Liver (tissue), 9 donors: ENCODE results near the gene SPI1. TPM values are rescaled to one million over a fixed set of nuclear protein-coding genes. Genes with fewer than 3 reads are reported as not detected.

Experiments
- DNase-seq: peaks from one replicate; pipeline ENCODE4 v3.0.0-alpha.2; 2017; ENCODE audit warnings: low spot score
- H3K27ac ChIP-seq, 2 donors: one replicate each; pipeline ENCODE4 v1.7.0; 2013; ENCODE audit warnings: inconsistent platforms in 2 of 2, low read length in 2 of 2, control low read depth in 1 of 2, low read depth in 1 of 2, mild to moderate bottlenecking in 1 of 2
- H3K27me3 ChIP-seq, 4 donors: one replicate each; pipeline versions ENCODE4 v1.6.1 to v1.7.0; 2013; ENCODE audit warnings: low read length in 3 of 4, inconsistent platforms in 1 of 4, mild to moderate bottlenecking in 1 of 4, moderate library complexity in 1 of 4; ENCODE audit not compliant: control insufficient read depth in 4 of 4, insufficient read depth in 4 of 4
- H3K36me3 ChIP-seq, 4 donors: one replicate each; pipeline versions ENCODE4 v1.6.1 to v1.7.0; 2013; ENCODE audit warnings: low read length in 3 of 4, mild to moderate bottlenecking in 3 of 4, low read depth in 1 of 4, moderate library complexity in 1 of 4; ENCODE audit not compliant: control insufficient read depth in 4 of 4, insufficient read depth in 3 of 4
- H3K4me1 ChIP-seq, 4 donors: one replicate each; pipeline versions ENCODE4 v1.6.1 to v1.7.0; 2013; ENCODE audit warnings: low read length in 3 of 4, mild to moderate bottlenecking in 3 of 4, moderate library complexity in 1 of 4; ENCODE audit not compliant: control insufficient read depth in 4 of 4, insufficient read depth in 4 of 4
- H3K4me3 ChIP-seq, 3 donors: one replicate each; pipeline versions ENCODE4 v1.6.1 to v1.7.0; 2013; ENCODE audit warnings: low read length in 3 of 3, control low read depth in 1 of 3, low read depth in 1 of 3, mild to moderate bottlenecking in 1 of 3
- H3K9ac ChIP-seq, 2 donors: one replicate each; pipeline ENCODE4 v1.7.0; 2013; ENCODE audit warnings: low read length in 2 of 2, mild to moderate bottlenecking in 2 of 2, moderate library complexity in 2 of 2, control low read depth in 1 of 2, low read depth in 1 of 2
- H3K9me3 ChIP-seq, 4 donors: one replicate each; pipeline versions ENCODE4 v1.6.1 to v1.7.0; 2013; ENCODE audit warnings: low read length in 3 of 4; ENCODE audit not compliant: control insufficient read depth in 4 of 4
- EGR1 ChIP-seq, 2 donors: IDR thresholded peaks; 2 replicates each; pipeline ENCODE4 v1.6.1; 2016 to 2018; ENCODE audit warnings: antibody characterized with exemption in 2 of 2, low read depth in 2 of 2
- FOXA2 ChIP-seq: IDR thresholded peaks from 2 replicates; pipeline ENCODE4 v1.6.1; 2016; ENCODE audit warnings: antibody characterized with exemption
- GABPA ChIP-seq, 2 donors: IDR thresholded peaks in 1 of 2; conservative IDR thresholded peaks in 1 of 2; 2 replicates each; pipeline ENCODE4 v1.6.1; 2016; ENCODE audit warnings: antibody characterized with exemption in 2 of 2, mild to moderate bottlenecking in 1 of 2, moderate library complexity in 1 of 2
- HNF4A ChIP-seq, 2 donors: conservative IDR thresholded peaks; 2 replicates each; pipeline ENCODE4 v1.6.1; 2016; ENCODE audit warnings: antibody characterized with exemption in 2 of 2, mild to moderate bottlenecking in 2 of 2
- JUND ChIP-seq, 2 donors: IDR thresholded peaks; 2 replicates each; pipeline ENCODE4 v1.6.1; 2016; ENCODE audit warnings: antibody characterized with exemption in 2 of 2
- NR2F2 ChIP-seq: IDR thresholded peaks from 2 replicates; pipeline ENCODE4 v1.6.1; 2016; ENCODE audit warnings: antibody characterized with exemption
- SP1 ChIP-seq: IDR thresholded peaks from 2 replicates; pipeline ENCODE4 v1.6.1; 2018; ENCODE audit warnings: antibody characterized with exemption, mild to moderate bottlenecking
- TAF1 ChIP-seq: conservative IDR thresholded peaks from 2 replicates; pipeline ENCODE4 v1.6.1; 2016; ENCODE audit warnings: antibody characterized with exemption, mild to moderate bottlenecking
- YY1 ChIP-seq: IDR thresholded peaks from 2 replicates; pipeline ENCODE4 v1.6.1; 2016; ENCODE audit warnings: antibody characterized with exemption, mild to moderate bottlenecking
- WGBS: extraction: QIAGEN DNeasy Blood & Tissue Kit; methylation state at CpG from one replicate; pipeline ENCODE4 v1.1.7; 2013; 5-methylcytosine and 5-hydroxymethylcytosine counted together
- polyA plus RNA-seq, 2 donors: library from polyadenylated mRNA; stranded (reverse) in 1 of 2; unstranded in 1 of 2; fragments of 200-250 nt in 1 of 2; fragments of >200 nt in 1 of 2; fragmentation: Nextera tagmentation in 1 of 2; extraction: Ambion mirVana in 1 of 2; gene quantifications; one replicate each; pipeline versions ENCODE4 v1.2.1 to v1.2.3, GENCODE V29; 2013 to 2015
- total RNA-seq, 2 donors: library from RNA; depleted of rRNA; stranded (reverse); fragments of >200 nt; gene quantifications; one replicate each; pipeline ENCODE4 v1.2.3, GENCODE V29; 2014
- TF ChIP-seq, protein P1 (sequence below): IDR thresholded peaks from 2 replicates; pipeline ENCODE4 v1.6.1; 2016; ENCODE audit warnings: antibody characterized with exemption, mild to moderate bottlenecking
- TF ChIP-seq, protein P2 (sequence below): IDR thresholded peaks from 2 replicates; pipeline ENCODE4 v1.6.1; 2016; ENCODE audit warnings: antibody characterized with exemption
- TF ChIP-seq, protein P3 (sequence below): IDR thresholded peaks from 2 replicates; pipeline ENCODE4 v1.6.1; 2016; ENCODE audit warnings: antibody characterized with exemption
- donor health status: healthy.
- donor health status: healthy.
- donor health status: healthy.
- donor health status: healthy.
- donor health status: healthy.

Gene SPI1
- total and polyA plus RNA-seq, 4 donors: 2.3 to 14.4 (median 13.3) TPM

DNA sequence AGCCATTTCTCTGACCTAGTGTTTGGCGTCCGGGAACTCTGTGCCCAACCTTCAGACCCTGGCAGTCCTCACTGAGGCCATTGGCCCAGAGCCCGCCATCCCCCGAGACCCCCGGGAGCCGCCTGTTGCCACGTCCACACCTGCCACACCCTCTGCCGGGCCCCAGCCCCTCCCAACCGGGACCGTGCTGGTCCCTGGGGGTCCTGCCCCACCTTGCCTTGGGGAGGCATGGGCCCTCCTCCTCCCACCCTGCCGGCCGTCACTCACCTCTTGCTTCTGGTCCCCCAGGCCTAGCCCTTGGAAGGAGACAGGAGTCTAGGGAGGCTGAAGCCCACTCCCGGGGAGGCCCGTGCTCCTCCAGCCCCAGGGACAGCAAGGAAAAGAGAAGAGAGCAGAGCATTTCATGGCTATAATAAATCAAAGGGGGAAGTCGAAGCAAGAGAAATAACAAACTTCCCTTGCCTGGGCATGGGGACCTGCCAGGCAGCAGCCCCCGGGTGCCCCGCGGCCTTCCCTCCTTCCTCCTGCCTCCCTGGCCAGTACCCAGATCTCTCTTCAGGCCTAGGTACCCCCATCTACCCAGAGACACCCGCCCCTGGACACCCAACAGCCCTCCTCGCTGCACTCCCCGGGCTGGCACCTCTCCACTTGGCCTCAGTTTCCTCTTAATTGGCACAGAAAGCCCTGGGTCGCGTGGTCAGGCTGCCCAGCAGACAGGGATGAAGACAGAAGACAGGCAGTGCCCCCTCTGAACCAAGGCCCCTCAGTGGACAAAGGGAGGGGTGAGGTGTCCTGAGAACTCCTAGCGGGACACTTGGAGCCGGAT, 17.1 kb upstream of the SPI1 start:
- Histone ChIP-seq H3K4me1 (peaks cover 1 to 6% (median 2%) of the 10 kb centered on the region in 4 donors), H3K9me3 (no peaks in the 10 kb centered on the region), H3K27me3 (no peaks in the 10 kb centered on the region), H3K36me3 (no peaks in the 10 kb centered on the region), H3K27ac (peak overlapping the region; percentile 75 to 87), H3K4me3 (no peak overlapping the region), H3K9ac (peak overlapping the region in 1 of 2 donors; percentile 44)
- WGBS: 76% methylated on average over 25 of the region's 25 CpGs
- TF ChIP-seq, protein P1, sequence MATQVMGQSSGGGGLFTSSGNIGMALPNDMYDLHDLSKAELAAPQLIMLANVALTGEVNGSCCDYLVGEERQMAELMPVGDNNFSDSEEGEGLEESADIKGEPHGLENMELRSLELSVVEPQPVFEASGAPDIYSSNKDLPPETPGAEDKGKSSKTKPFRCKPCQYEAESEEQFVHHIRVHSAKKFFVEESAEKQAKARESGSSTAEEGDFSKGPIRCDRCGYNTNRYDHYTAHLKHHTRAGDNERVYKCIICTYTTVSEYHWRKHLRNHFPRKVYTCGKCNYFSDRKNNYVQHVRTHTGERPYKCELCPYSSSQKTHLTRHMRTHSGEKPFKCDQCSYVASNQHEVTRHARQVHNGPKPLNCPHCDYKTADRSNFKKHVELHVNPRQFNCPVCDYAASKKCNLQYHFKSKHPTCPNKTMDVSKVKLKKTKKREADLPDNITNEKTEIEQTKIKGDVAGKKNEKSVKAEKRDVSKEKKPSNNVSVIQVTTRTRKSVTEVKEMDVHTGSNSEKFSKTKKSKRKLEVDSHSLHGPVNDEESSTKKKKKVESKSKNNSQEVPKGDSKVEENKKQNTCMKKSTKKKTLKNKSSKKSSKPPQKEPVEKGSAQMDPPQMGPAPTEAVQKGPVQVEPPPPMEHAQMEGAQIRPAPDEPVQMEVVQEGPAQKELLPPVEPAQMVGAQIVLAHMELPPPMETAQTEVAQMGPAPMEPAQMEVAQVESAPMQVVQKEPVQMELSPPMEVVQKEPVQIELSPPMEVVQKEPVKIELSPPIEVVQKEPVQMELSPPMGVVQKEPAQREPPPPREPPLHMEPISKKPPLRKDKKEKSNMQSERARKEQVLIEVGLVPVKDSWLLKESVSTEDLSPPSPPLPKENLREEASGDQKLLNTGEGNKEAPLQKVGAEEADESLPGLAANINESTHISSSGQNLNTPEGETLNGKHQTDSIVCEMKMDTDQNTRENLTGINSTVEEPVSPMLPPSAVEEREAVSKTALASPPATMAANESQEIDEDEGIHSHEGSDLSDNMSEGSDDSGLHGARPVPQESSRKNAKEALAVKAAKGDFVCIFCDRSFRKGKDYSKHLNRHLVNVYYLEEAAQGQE: no peak
- TF ChIP-seq HNF4A (conservative IDR thresholded peaks at IDR 0.05): no peak
- TF ChIP-seq YY1: no peak
- no peak for TF ChIP-seq NR2F2
- TF ChIP-seq FOXA2: no peak
- TF ChIP-seq, protein P2, sequence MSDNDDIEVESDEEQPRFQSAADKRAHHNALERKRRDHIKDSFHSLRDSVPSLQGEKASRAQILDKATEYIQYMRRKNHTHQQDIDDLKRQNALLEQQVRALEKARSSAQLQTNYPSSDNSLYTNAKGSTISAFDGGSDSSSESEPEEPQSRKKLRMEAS: no peak
- TF ChIP-seq EGR1 (IDR thresholded peaks at IDR 0.05; ENCODE audit: low read depth in 2 of 2): no peak
- DNase-seq: no peak

DNA sequence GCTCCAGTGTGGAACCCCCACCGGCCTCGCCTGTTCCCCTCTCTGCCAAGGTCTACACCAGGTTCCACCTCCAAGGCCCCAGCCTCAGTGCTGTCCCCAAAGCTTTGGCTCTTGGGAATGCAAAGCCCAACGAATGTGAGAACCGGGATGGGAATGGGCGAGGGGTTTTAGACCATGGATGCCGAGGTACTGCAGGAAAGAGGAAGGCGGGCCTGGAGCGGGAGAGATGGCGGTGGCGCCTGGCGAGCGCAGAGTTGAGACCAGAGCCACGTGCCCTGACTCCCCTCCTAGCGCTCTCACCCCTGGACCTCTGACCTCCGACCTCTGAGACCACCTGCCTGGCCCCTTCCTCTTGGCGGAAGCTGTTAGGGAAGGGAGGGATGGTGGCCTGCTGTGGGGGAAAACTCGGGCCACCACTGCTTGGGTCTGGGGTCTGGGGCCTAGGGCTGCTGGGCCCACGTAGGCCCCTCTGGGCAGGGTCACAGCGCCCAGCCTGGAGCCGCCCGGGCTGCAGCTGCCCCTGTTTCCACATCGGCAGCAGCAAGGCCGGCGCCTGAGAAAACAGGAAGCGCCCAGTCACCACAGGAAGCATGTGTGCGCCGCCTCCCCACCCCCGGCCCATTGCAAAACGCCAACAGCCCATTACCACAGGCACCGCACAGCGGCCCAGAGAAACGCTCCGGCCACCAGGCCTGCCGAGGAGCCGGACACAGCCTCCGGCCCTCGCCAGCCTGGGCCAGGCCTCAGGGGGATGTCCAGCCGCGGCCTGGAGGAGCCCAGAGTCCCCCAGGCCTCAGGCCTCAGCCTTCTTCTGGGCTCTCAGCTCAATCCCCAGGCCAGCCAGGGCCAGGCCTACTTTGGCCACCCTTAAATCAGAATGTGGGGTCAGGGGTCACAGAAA, 16.2 kb upstream of the SPI1 start:
- no peaks in the 10 kb centered on the region for H3K27me3 ChIP-seq
- peak in 1 of 2 donors; percentile 31 for TF ChIP-seq GABPA (IDR thresholded peaks at IDR 0.05 in 1 of 2, conservative IDR thresholded peaks at IDR 0.05 in 1 of 2)
- TF ChIP-seq TAF1: no peak
- no peak for TF ChIP-seq YY1
- peak; percentile 6 for TF ChIP-seq NR2F2
- TF ChIP-seq, protein P3, sequence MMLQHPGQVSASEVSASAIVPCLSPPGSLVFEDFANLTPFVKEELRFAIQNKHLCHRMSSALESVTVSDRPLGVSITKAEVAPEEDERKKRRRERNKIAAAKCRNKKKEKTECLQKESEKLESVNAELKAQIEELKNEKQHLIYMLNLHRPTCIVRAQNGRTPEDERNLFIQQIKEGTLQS: no peak
- TF ChIP-seq, protein P2: no peak
- TF ChIP-seq JUND (IDR thresholded peaks at IDR 0.05): no peak
- TF ChIP-seq SP1: peak; percentile 54
- H3K36me3 ChIP-seq: no peaks in the 10 kb centered on the region
- peaks cover 0 to 4% (median 0%) of the 10 kb centered on the region in 4 donors for H3K4me1 ChIP-seq
- no peak for DNase-seq
- peak overlapping the region in 1 of 2 donors; percentile 44 for H3K9ac ChIP-seq
- H3K4me3 ChIP-seq: no peak overlapping the region
- no peaks in the 10 kb centered on the region for H3K9me3 ChIP-seq
- WGBS: 80% methylated on average over 39 of the region's 39 CpGs
- H3K27ac ChIP-seq: peak overlapping the region; percentile 75 to 87
